Naive B cell (primary cell): ENCODE data around the gene ING5. TPM values are rescaled to one million over a fixed set of nuclear protein-coding genes. Genes with fewer than 3 reads are reported as not detected.
A peak's percentile ranks its signal among the peaks of the same experiment; 100 is the strongest.

Source experiments
- ATAC-seq, 2 donors: fragments of 150-1000 bp; cut with Tn5 transposase; 2 replicates each; pipeline ENCODE4 v1.10.0; 2021; ENCODE audit warnings: low read depth in 2 of 2, mild to moderate bottlenecking in 2 of 2, moderate library complexity in 2 of 2
- DNase-seq: peaks from one replicate; pipeline ENCODE4 v3.0.0; 2022
- H3K27ac Mint-ChIP-seq, 6 donors: one replicate each; pipeline ENCODE4 v1.8.0; 2020 to 2022; ENCODE audit warnings: mild to moderate bottlenecking in 6 of 6, mixed read lengths in 6 of 6, moderate library complexity in 5 of 6, inconsistent platforms in 2 of 6
- H3K27me3 Mint-ChIP-seq, 3 donors: one replicate each; pipeline ENCODE4 v1.8.0; 2021 to 2022; ENCODE audit warnings: mixed read lengths in 3 of 3, mild to moderate bottlenecking in 1 of 3
- H3K36me3 Mint-ChIP-seq, 2 donors: one replicate each; pipeline ENCODE4 v1.8.0; 2020 to 2022; ENCODE audit warnings: mixed read lengths in 2 of 2, inconsistent platforms in 1 of 2, mild to moderate bottlenecking in 1 of 2
- H3K4me1 Mint-ChIP-seq, 3 donors: one replicate each; pipeline ENCODE4 v1.8.0; 2020 to 2022; ENCODE audit warnings: mixed read lengths in 3 of 3, inconsistent platforms in 1 of 3, mild to moderate bottlenecking in 1 of 3, moderate library complexity in 1 of 3
- H3K4me3 Mint-ChIP-seq, 8 donors: one replicate each; pipeline ENCODE4 v1.8.0; 2020 to 2022; ENCODE audit warnings: mild to moderate bottlenecking in 8 of 8, mixed read lengths in 8 of 8, moderate library complexity in 8 of 8, inconsistent platforms in 2 of 8
- H3K9me3 Mint-ChIP-seq, 7 donors: one replicate each; pipeline ENCODE4 v1.8.0; 2020 to 2022; ENCODE audit warnings: mixed read lengths in 7 of 7, mild to moderate bottlenecking in 5 of 7, inconsistent platforms in 2 of 7, moderate library complexity in 1 of 7
- polyA plus RNA-seq, 6 donors: library from polyadenylated mRNA; unstranded; fragments of 300-500 nt; fragmentation: Illumina TruSeq; gene quantifications; one replicate each; pipeline ENCODE4 v1.2.3, GENCODE V29; 2021; ENCODE audit warnings: low read depth in 6 of 6

Gene ING5
- polyA plus RNA-seq, 6 donors from 2014 or later, result 20.3 to 34.4 (median 24.4) TPM

DNA sequence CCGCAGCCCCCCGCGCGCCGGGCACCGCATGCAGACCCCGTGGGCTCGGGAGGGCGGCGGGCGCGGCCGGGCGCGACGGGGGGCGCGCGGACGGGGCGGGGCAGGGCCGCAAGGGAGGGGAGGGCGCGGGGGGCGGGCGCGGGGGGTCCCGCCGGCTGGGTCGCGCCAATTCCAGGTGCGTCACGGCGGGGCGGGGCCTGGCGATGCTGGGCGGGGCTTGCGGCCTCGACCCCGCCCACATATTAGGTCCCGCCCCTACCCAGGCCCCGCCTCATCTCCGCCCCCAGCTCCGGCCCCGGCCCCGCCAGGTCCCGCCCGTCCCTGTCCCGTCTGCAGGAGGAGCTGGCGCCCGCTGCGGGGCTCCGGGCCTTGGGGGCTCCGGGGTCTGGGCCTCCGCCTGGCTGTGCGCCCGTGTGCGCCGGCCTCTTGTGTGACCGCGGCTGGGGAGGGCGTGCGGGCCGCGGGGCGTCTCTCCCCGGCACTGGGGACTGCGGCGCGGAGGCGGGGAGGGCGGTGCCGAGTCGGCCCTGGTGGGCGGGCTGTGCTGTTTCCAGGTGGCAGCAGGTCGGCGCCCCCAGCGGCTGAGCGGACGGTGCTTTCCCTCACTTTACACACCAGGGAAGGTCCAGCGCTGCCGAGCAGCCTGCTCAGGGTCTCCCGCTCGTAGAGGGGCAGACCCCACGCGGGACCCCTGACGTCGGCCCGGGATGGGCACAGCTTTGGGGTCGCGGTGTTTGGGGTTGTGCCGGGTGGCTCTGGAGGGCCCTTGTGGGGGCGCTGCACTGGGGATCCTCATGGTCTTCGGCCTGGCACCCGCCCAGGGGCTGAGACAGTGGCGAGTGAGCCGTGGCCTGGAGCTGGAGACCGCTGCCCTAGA, 554 bp downstream of the ING5 start:
- DNase-seq, result peak; percentile 94
- ATAC-seq, result peak; percentile 64 to 67
- H3K36me3 Mint-ChIP-seq, result peaks cover 9 to 13% of the 10 kb centered on the region in 2 donors
- no peaks in the 10 kb centered on the region for H3K27me3 Mint-ChIP-seq
- peaks cover 0 to 6% (median 0%) of the 10 kb centered on the region in 7 donors for H3K9me3 Mint-ChIP-seq
- peak overlapping the region; percentile 83 to 92 (median 88) for H3K4me3 Mint-ChIP-seq
- peaks cover 15 to 37% (median 27%) of the 10 kb centered on the region in 3 donors for H3K4me1 Mint-ChIP-seq
- peak overlapping the region; percentile 64 to 97 (median 89) for H3K27ac Mint-ChIP-seq

GRCh38 chr2:241703032-241703604, 1.3 kb downstream of the ING5 start:
- H3K4me3 Mint-ChIP-seq, result peak overlapping the region; percentile 83 to 92 (median 88)
- DNase-seq, result no peak
- no peak for ATAC-seq
- peaks cover 15 to 37% (median 24%) of the 10 kb centered on the region in 3 donors for H3K4me1 Mint-ChIP-seq
- H3K9me3 Mint-ChIP-seq, result peaks cover 0 to 6% (median 0%) of the 10 kb centered on the region in 7 donors
- peaks cover 9 to 14% of the 10 kb centered on the region in 2 donors for H3K36me3 Mint-ChIP-seq
- H3K27me3 Mint-ChIP-seq, result no peaks in the 10 kb centered on the region
- peak overlapping the region; percentile 64 to 97 (median 86) for H3K27ac Mint-ChIP-seq

DNA sequence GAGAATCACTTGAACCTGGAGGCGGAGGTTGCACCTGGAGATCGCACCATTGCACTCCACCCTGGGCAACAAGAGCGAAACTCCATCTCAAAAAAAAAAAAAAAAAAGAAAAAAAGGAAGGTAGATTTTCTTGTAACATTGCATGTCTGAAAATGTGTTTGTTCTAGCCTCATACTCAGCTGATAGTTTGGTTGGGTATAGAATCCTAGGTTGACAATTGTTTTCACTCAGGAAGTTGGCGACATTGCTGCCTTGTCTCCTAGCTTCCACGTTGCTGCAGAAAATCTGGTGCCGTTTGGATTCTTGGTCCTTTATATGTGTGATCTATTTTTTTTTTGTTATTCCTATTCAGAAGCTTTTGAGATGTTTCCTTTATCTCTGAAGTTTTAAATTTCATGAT, 4.7 kb downstream of the ING5 start:
- no peak overlapping the region for H3K27ac Mint-ChIP-seq
- no peak overlapping the region for H3K4me3 Mint-ChIP-seq
- no peak for ATAC-seq
- H3K36me3 Mint-ChIP-seq, result peaks cover 29 to 31% of the 10 kb centered on the region in 2 donors
- DNase-seq, result no peak
- H3K4me1 Mint-ChIP-seq, result peaks cover 15 to 22% (median 22%) of the 10 kb centered on the region in 3 donors
- no peaks in the 10 kb centered on the region for H3K27me3 Mint-ChIP-seq
- H3K9me3 Mint-ChIP-seq, result peaks cover 0 to 9% (median 0%) of the 10 kb centered on the region in 7 donors

DNA sequence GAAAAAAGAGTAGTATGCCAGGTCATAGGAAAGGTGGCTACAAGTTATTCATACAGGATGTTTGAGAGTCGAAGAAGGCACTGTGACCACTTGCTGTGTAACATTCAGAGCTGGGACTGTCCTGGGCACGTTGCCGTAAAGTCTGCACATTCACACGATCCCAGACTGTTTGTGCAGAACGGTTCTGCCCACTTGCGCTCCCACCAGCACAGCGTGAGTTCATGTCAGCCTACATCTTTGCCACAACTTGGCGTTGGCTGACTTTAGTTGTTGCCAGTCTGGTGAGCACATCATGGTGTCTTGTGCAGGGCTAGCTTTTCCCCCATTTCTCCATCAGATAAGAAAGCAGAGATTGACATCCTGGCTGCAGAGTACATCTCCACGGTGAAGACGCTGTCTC, 7.0 kb downstream of the ING5 start:
- peak overlapping the region in 1 of 8 donors; percentile 44 for H3K4me3 Mint-ChIP-seq
- H3K27me3 Mint-ChIP-seq, result no peaks in the 10 kb centered on the region
- H3K4me1 Mint-ChIP-seq, result peaks cover 6 to 13% (median 10%) of the 10 kb centered on the region in 3 donors
- peaks cover 0 to 9% (median 0%) of the 10 kb centered on the region in 7 donors for H3K9me3 Mint-ChIP-seq
- H3K27ac Mint-ChIP-seq, result peak overlapping the region in 2 of 6 donors; percentile 9 to 36
- ATAC-seq (no peak), DNase-seq (no peak)
- peaks cover 31 to 34% of the 10 kb centered on the region in 2 donors for H3K36me3 Mint-ChIP-seq

GRCh38 chr2:241719093-241719492, 17.3 kb downstream of the ING5 start:
- no peak for ATAC-seq
- no peak overlapping the region for H3K27ac Mint-ChIP-seq
- no peaks in the 10 kb centered on the region for H3K27me3 Mint-ChIP-seq
- H3K9me3 Mint-ChIP-seq, result peaks cover 0 to 2% (median 0%) of the 10 kb centered on the region in 7 donors
- H3K4me1 Mint-ChIP-seq, result peaks cover 0 to 6% (median 5%) of the 10 kb centered on the region in 3 donors
- H3K4me3 Mint-ChIP-seq, result peak overlapping the region in 1 of 8 donors; percentile 52
- H3K36me3 Mint-ChIP-seq, result peaks cover 18% of the 10 kb centered on the region in 2 donors
- DNase-seq, result no peak

GRCh38 chr2:241720099-241720498, 18.3 kb downstream of the ING5 start:
- ATAC-seq, result no peak
- peak overlapping the region in 1 of 6 donors; percentile 71 for H3K27ac Mint-ChIP-seq
- DNase-seq, result no peak
- peaks cover 0 to 2% (median 0%) of the 10 kb centered on the region in 7 donors for H3K9me3 Mint-ChIP-seq
- H3K4me3 Mint-ChIP-seq, result no peak overlapping the region
- peaks cover 0 to 6% (median 5%) of the 10 kb centered on the region in 3 donors for H3K4me1 Mint-ChIP-seq
- H3K36me3 Mint-ChIP-seq, result peaks cover 9 to 10% of the 10 kb centered on the region in 2 donors
- H3K27me3 Mint-ChIP-seq, result no peaks in the 10 kb centered on the region

DNA sequence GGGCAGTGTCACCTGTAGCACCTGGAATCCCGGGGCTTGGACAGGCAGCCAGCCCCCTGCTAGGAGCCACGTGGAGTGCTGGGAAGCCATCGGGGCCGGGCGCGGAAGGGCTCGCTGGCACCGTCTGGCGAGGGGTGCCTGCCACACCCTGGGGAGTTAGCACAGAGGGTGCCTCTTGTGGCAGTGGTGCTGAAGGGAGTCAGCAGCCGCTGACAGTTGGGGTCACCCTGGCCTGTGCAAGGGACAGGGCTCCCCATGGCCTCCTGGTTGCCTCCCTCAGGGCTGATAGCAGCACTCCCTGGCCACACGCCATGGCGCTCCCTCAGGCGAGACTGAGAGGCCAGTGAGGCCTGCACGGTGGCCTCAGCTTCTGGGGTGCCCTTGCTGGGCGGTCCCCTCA, 18.7 kb downstream of the ING5 start:
- ATAC-seq (no peak), DNase-seq (no peak)
- Mint-ChIP-seq H3K4me1 (peaks cover 0 to 6% (median 5%) of the 10 kb centered on the region in 3 donors), H3K27me3 (no peaks in the 10 kb centered on the region), H3K9me3 (peaks cover 0 to 2% (median 0%) of the 10 kb centered on the region in 7 donors), H3K36me3 (peaks cover 9 to 10% of the 10 kb centered on the region in 2 donors), H3K4me3 (no peak overlapping the region), H3K27ac (peak overlapping the region in 1 of 6 donors; percentile 71)

- no peak for DNase-seq
- peaks cover 0 to 5% (median 2%) of the 10 kb centered on the region in 3 donors for H3K4me1 Mint-ChIP-seq
- H3K9me3 Mint-ChIP-seq, result peaks cover 0 to 2% (median 0%) of the 10 kb centered on the region in 7 donors
- H3K4me3 Mint-ChIP-seq, result no peak overlapping the region
- peaks cover under 1 to 10% of the 10 kb centered on the region in 2 donors for H3K36me3 Mint-ChIP-seq
- peak overlapping the region in 1 of 6 donors; percentile 70 for H3K27ac Mint-ChIP-seq
- ATAC-seq, result no peak
- no peaks in the 10 kb centered on the region for H3K27me3 Mint-ChIP-seq
Observed at GRCh38 chr2:241721852-241722251, 20.0 kb downstream of the ING5 start.

DNA sequence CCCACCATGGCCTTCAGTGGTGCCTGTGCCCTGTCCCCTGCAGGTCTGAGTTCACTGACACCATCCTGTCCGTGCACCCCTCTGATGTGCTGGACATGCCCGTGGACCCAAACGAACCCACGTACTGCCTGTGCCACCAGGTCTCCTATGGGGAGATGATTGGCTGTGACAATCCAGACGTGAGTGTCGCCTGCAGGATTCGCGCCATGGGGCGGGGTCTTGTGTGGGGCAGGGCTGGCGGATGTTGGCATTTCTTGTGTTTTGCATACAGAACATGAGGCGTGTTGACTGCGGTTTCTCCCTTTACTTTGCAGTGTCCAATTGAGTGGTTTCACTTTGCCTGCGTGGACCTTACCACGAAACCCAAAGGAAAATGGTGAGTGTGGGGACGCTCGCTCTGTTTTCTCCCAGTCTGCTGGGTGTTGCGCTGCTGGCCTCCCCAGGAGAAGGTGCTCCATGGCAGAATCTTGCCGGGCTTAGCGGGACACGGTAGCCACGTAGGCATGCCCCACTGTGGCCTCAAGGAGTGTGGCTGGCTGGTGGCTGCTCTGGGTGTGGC, 21.1 kb downstream of the ING5 start:
- Mint-ChIP-seq H3K27ac (peak overlapping the region in 1 of 6 donors; percentile 72), H3K36me3 (peaks cover 0 to 10% of the 10 kb centered on the region in 2 donors), H3K4me3 (no peak overlapping the region), H3K27me3 (no peaks in the 10 kb centered on the region), H3K4me1 (peaks cover 0 to 5% (median 0%) of the 10 kb centered on the region in 3 donors), H3K9me3 (peaks cover 0 to 2% (median 0%) of the 10 kb centered on the region in 7 donors)
- ATAC-seq (no peak), DNase-seq (no peak)

DNA sequence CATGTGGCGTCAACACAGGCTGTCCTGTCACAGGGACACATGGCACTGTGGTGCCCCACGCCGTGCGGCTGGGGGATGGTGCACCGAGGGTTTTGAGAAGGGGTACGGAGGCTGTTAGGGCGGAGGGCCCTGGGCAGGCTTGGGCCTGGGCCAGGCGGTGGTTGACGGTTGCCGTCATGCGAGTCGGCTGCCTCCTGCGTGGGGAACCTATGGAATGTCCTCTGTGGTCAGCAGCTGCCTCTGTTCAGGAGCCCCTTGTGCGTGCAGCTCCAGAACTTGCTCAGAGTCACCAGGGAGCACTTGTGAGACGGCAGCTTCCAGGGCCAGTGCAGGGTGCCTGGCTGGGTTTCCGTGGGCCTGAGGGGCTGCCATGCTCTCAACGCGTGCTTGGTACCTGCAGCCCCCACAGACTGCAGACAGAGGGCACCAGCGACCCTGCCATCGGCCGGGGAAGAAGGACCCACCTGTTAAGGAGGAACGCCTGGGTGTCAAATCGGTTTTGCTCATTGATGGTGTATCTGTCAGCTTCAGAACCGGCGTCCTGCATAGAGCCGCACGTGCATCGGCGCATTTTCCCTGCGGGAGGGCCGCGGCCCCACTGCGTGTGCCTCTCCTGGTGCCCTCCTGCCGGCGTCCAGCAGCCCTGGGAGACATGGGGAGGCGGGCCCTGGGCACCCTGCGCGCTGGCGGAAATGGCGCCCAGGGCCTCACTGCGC, 22.6 kb downstream of the ING5 start:
- H3K9me3 Mint-ChIP-seq, result peaks cover 0 to 2% (median 0%) of the 10 kb centered on the region in 7 donors
- H3K4me3 Mint-ChIP-seq, result no peak overlapping the region
- H3K27me3 Mint-ChIP-seq, result no peaks in the 10 kb centered on the region
- peaks cover 0 to 5% (median 0%) of the 10 kb centered on the region in 3 donors for H3K4me1 Mint-ChIP-seq
- H3K27ac Mint-ChIP-seq, result peak overlapping the region in 1 of 6 donors; percentile 68
- peaks cover 0 to 10% of the 10 kb centered on the region in 2 donors for H3K36me3 Mint-ChIP-seq
- DNase-seq (no peak), ATAC-seq (no peak)

DNA sequence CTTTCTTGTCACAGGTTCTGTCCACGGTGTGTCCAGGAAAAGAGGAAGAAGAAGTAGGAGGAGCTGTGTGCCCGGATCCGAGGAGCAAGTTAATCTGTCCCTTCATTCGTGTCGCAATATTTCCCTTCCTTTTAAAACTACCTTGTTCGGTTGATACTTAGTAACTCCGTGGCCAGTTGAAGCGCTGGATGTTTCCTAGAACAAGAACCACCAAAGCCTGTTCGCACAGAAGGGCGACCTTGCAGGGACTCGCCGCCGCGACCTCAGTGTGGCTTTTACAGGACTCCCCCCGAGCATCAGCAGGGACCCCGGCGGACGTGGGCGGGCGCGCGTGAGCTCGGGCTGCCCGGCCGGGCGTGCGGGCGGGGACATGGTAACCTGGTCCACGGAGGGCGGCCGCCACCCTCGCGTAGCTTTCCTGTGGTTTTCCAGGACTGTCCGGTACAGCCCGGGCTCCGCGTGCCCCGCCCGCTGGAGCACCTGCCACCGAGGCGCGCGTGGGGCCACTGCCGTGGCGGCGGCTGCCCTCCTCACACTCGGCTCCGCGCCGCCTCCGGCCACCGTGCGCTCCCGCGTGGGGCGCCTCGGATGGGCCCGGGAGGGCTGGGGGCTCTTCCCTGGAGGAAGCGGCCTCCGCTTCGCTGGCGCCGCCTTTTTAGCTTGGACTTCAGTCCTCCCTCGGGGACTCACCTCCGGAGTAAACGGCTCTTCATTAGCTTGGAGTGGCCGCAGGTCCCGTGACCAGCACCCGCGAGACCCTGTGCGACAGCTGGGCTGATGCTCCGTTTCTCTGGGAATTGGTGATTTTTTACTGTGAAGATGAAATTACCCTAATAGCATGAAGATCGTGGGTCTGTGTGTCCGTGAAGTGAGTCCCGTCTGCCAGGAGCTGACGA, 23.4 kb downstream of the ING5 start:
- Mint-ChIP-seq H3K4me3 (no peak overlapping the region), H3K9me3 (peaks cover 0 to 2% (median 0%) of the 10 kb centered on the region in 7 donors), H3K36me3 (peaks cover 0 to 10% of the 10 kb centered on the region in 2 donors), H3K4me1 (peaks cover 4 to 5% (median 5%) of the 10 kb centered on the region in 3 donors), H3K27ac (peak overlapping the region in 2 of 6 donors; percentile 33 to 73), H3K27me3 (no peaks in the 10 kb centered on the region)
- DNase-seq, result no peak
- ATAC-seq, result no peak

DNA sequence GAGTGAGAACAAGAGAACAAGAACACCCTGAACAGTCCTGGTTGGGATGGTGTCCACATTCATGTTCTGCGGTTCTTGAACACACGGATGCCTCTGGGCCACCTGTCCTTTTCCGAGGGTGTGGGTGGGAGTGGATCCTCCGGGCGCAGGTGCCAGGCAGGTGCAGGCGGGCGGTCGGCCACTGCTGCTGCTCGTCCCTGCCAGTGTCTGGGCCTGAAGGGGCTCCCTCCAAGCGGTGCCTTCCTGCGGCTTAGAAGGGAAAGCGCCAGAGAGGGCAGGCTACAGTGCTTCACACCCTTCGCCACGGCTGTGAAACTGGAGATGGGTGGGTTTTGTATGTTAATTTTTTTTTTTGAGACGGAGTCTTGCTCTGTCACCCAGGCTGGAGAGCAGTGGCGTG, 24.6 kb downstream of the ING5 start:
- H3K9me3 Mint-ChIP-seq, result peaks cover 0 to 2% (median 0%) of the 10 kb centered on the region in 7 donors
- H3K36me3 Mint-ChIP-seq, result peaks cover 0 to 4% of the 10 kb centered on the region in 2 donors
- H3K27me3 Mint-ChIP-seq, result no peaks in the 10 kb centered on the region
- H3K27ac Mint-ChIP-seq, result no peak overlapping the region
- H3K4me1 Mint-ChIP-seq, result peaks cover 4 to 12% (median 5%) of the 10 kb centered on the region in 3 donors
- DNase-seq, result no peak
- no peak for ATAC-seq
- H3K4me3 Mint-ChIP-seq, result no peak overlapping the region
